BLaER1 (cell line): ENCODE measurements around the gene MAGEB3.
"Not testable (repeated sequence)": the region's sequence is repeated elsewhere in the genome, so short reads cannot be mapped to it uniquely, and the experiment has no call there.

Experiments
- H3K27ac ChIP-seq: shearing (Covaris generic); formaldehyde crosslinking; 2 replicates; pipeline ENCODE4 v1.8.1; 2022
- H3K27me3 ChIP-seq: shearing (Covaris generic); formaldehyde crosslinking; 2 replicates; pipeline ENCODE4 v1.8.1; 2022
- H3K36me3 ChIP-seq: shearing (Covaris generic); formaldehyde crosslinking; 2 replicates; pipeline ENCODE4 v1.8.1; 2022
- H3K4me1 ChIP-seq: shearing (Covaris generic); formaldehyde crosslinking; 2 replicates; pipeline ENCODE4 v1.8.1; 2022
- H3K4me2 ChIP-seq: shearing (Covaris generic); formaldehyde crosslinking; 2 replicates; pipeline ENCODE4 v1.8.1; 2022
- H3K4me3 ChIP-seq: shearing (Covaris generic); formaldehyde crosslinking; 2 replicates; pipeline ENCODE4 v1.8.1; 2022
- H3K9ac ChIP-seq: shearing (Covaris generic); formaldehyde crosslinking; 2 replicates; pipeline ENCODE4 v1.8.1; 2022
- H3K9me3 ChIP-seq: shearing (Covaris generic); formaldehyde crosslinking; 2 replicates; pipeline ENCODE4 v1.8.1; 2022
- H4K20me1 ChIP-seq: shearing (Covaris generic); formaldehyde crosslinking; 2 replicates; pipeline ENCODE4 v1.8.1; 2022
- Cebpa-rat ChIP-seq: shearing (Covaris generic); IDR thresholded peaks from 2 replicates; pipeline ENCODE4 v1.8.1; 2022

Gene MAGEB3, protein sequence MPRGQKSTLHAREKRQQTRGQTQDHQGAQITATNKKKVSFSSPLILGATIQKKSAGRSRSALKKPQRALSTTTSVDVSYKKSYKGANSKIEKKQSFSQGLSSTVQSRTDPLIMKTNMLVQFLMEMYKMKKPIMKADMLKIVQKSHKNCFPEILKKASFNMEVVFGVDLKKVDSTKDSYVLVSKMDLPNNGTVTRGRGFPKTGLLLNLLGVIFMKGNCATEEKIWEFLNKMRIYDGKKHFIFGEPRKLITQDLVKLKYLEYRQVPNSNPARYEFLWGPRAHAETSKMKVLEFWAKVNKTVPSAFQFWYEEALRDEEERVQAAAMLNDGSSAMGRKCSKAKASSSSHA

GRCh38 chrX:30230395-30230794 lies at the start of gene MAGEB3:
MAGEB3 (plus strand) TSS chrX:30230657; CDS start chrX:30235925, 5,268 bp downstream.
- 0 out of 2 replicates have a peak, but pooled peaks cover 4% of the 10 kb centered on the region for H3K9me3 ChIP-seq
- no peak within 1 kb of the TSS for H3K4me3 ChIP-seq
- no peaks in the 10 kb centered on the region for H4K20me1 ChIP-seq
- no peak within 1 kb of the TSS for H3K4me2 ChIP-seq
- H3K27me3 ChIP-seq, result no peaks in the 10 kb centered on the region
- H3K9ac ChIP-seq, result no peak within 1 kb of the TSS
- no peak within 1 kb of the TSS for H3K27ac ChIP-seq
- no peak for TF ChIP-seq Cebpa-rat
- H3K4me1 ChIP-seq, result peaks cover 13% of the 10 kb centered on the region
- no peaks in the 10 kb centered on the region for H3K36me3 ChIP-seq

- Histone ChIP-seq H4K20me1 (no peaks in the 10 kb centered on the region), H3K9me3 (no peaks in the 10 kb centered on the region), H3K9ac (no peak overlapping the region), H3K27ac (no peak overlapping the region), H3K4me3 (no peak overlapping the region), H3K4me1 (no peaks in the 10 kb centered on the region), H3K4me2 (no peak overlapping the region), H3K27me3 (no peaks in the 10 kb centered on the region), H3K36me3 (no peaks in the 10 kb centered on the region)
- no peak for TF ChIP-seq Cebpa-rat
Measured at GRCh38 chrX:30181353-30181752, 49.1 kb upstream of the MAGEB3 start.

DNA sequence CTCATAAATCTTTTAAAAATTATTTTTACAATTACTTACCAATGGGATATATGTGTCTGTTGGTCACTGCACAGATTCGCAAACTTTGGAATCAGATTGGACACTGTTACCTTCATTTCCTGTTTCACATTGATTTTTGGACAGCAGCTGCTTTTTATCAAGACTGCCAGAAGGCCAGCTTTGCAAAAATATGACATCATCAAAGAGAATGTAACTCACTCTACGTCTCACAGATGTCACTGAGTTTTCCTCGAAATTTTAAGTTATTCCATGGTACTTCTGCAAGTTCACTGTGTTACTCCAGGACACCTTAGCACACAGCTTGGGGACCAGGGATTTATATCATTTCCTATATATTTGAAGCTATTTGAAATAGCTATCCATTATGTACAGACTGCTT lies 46.9 kb upstream of the MAGEB3 start:
- no peak overlapping the region for H3K4me2 ChIP-seq
- no peaks in the 10 kb centered on the region for H3K27me3 ChIP-seq
- H3K36me3 ChIP-seq, result no peaks in the 10 kb centered on the region
- H3K4me3 ChIP-seq, result no peak overlapping the region
- no peak overlapping the region for H3K9ac ChIP-seq
- H3K27ac ChIP-seq, result no peak overlapping the region
- no peaks in the 10 kb centered on the region for H4K20me1 ChIP-seq
- H3K9me3 ChIP-seq, result no peaks in the 10 kb centered on the region
- H3K4me1 ChIP-seq, result no peaks in the 10 kb centered on the region
- TF ChIP-seq Cebpa-rat, result no peak

GRCh38 chrX:30190426-30190825 lies 40.0 kb upstream of the MAGEB3 start:
- no peaks in the 10 kb centered on the region for H3K9me3 ChIP-seq
- H3K4me2 ChIP-seq, result no peak overlapping the region
- H3K27ac ChIP-seq, result no peak overlapping the region
- H3K9ac ChIP-seq, result no peak overlapping the region
- H3K4me3 ChIP-seq, result no peak overlapping the region
- no peaks in the 10 kb centered on the region for H3K36me3 ChIP-seq
- TF ChIP-seq Cebpa-rat, result no peak
- no peaks in the 10 kb centered on the region for H3K4me1 ChIP-seq
- no peaks in the 10 kb centered on the region for H3K27me3 ChIP-seq
- H4K20me1 ChIP-seq, result no peaks in the 10 kb centered on the region

DNA sequence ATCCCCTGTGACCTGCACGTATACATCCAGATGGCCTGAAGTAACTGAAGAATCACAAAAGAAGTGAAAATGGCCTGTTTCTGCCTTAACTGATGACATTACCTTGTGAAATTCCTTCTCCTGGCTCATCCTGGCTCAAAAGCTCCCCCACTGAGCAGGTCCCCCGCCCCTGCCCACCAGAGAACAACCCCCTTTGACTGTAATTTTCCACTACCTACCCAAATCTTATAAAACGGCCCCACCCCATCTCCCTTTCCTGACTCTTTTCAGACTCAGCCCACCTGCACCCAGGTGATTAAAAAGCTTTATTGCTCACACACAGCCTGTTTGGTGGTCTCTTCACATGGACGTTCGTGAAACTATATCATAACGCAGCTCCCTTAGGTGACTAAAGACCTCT lies 36.5 kb upstream of the MAGEB3 start:
- H3K27ac ChIP-seq, H4K20me1 ChIP-seq, H3K4me2 ChIP-seq, H3K4me3 ChIP-seq, H3K9me3 ChIP-seq, H3K9ac ChIP-seq, H3K36me3 ChIP-seq, H3K4me1 ChIP-seq, H3K27me3 ChIP-seq: not testable (repeated sequence)

DNA sequence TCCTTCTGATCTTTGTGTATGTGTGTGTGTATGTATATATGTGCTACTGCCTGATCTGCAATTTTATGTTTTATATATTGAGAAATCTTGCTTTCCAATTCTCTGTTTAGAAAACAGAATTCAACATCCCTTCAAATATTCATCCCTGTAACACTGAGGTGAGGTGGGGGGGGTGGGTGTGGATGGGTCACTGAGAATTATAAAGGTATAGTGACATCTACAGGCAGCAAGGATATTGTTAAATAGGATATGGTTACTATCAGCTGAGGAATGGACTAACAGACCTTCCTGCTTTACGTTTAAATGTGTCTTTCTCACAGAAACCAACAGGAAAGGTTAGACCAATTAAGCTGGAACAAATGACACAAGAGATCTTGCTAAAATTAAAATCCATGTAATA lies 34.1 kb upstream of the MAGEB3 start:
- H3K36me3 ChIP-seq, result no peaks in the 10 kb centered on the region
- H3K4me3 ChIP-seq, result no peak overlapping the region
- H3K4me2 ChIP-seq, result no peak overlapping the region
- no peak overlapping the region for H3K9ac ChIP-seq
- H4K20me1 ChIP-seq, result no peaks in the 10 kb centered on the region
- no peak for TF ChIP-seq Cebpa-rat
- no peaks in the 10 kb centered on the region for H3K27me3 ChIP-seq
- H3K9me3 ChIP-seq, result no peaks in the 10 kb centered on the region
- H3K4me1 ChIP-seq, result no peaks in the 10 kb centered on the region
- H3K27ac ChIP-seq, result no peak overlapping the region

GRCh38 chrX:30212172-30212571 lies 18.3 kb upstream of the MAGEB3 start:
- no peak overlapping the region for H3K4me2 ChIP-seq

GRCh38 chrX:30215357-30215843 lies 15.1 kb upstream of the MAGEB3 start, which contains the start of gene MAGEB2:
MAGEB2 (plus strand) TSS chrX:30215563; CDS start chrX:30218581, 3,018 bp downstream.
- TF ChIP-seq Cebpa-rat, result no peak
- Histone ChIP-seq H3K27ac (no peak within 1 kb of the TSS), H3K4me1 (peaks cover 22% of the 10 kb centered on the region), H3K36me3 (no peaks in the 10 kb centered on the region), H3K9ac (no peak within 1 kb of the TSS), H3K4me3 (no peak within 1 kb of the TSS), H4K20me1 (no peaks in the 10 kb centered on the region), H3K27me3 (no peaks in the 10 kb centered on the region), H3K9me3 (0 out of 2 replicates have a peak, but pooled peaks cover 6% of the 10 kb centered on the region), H3K4me2 (no peak within 1 kb of the TSS)

More at GRCh38 chrX:30212172-30212571, 18.3 kb upstream of the MAGEB3 start:
- Histone ChIP-seq H3K9ac (no peak overlapping the region), H3K9me3 (0 out of 2 replicates have a peak, but pooled peaks cover 6% of the 10 kb centered on the region), H3K36me3 (no peaks in the 10 kb centered on the region), H3K4me3 (no peak overlapping the region), H3K27me3 (no peaks in the 10 kb centered on the region), H3K27ac (no peak overlapping the region), H3K4me1 (peaks cover 2% of the 10 kb centered on the region; the same call in 1 of the 2 replicates), H4K20me1 (no peaks in the 10 kb centered on the region)
- TF ChIP-seq Cebpa-rat, result no peak

DNA sequence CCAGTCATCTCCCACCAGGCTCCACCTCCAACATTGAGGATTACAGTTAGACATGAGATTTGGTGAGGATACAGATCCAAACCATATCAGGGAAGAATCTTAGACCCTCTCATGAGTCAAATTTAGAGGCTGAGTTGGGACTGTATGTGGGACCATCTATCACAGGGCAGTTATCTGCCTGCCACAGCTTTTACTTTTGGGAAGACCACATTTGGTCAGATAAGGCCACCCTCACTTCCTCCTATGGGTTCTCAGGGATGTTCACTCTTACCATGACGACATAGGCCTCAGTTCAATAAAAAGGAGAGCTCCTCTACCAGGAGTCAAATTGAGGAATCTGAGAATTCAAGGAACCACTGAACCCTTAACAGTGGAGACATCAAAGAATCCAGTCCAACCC lies 13.0 kb upstream of the MAGEB3 start:
- TF ChIP-seq Cebpa-rat, result no peak
- peak overlapping the region; percentile 53 for H3K4me2 ChIP-seq
- H3K9ac ChIP-seq, result no peak overlapping the region
- H3K4me3 ChIP-seq, result no peak overlapping the region
- 0 out of 2 replicates have a peak, but pooled peaks cover 6% of the 10 kb centered on the region for H3K9me3 ChIP-seq
- H3K27ac ChIP-seq, result no peak overlapping the region
- H3K27me3 ChIP-seq, result no peaks in the 10 kb centered on the region
- no peaks in the 10 kb centered on the region for H3K36me3 ChIP-seq
- no peaks in the 10 kb centered on the region for H4K20me1 ChIP-seq
- H3K4me1 ChIP-seq, result peaks cover 22% of the 10 kb centered on the region

DNA sequence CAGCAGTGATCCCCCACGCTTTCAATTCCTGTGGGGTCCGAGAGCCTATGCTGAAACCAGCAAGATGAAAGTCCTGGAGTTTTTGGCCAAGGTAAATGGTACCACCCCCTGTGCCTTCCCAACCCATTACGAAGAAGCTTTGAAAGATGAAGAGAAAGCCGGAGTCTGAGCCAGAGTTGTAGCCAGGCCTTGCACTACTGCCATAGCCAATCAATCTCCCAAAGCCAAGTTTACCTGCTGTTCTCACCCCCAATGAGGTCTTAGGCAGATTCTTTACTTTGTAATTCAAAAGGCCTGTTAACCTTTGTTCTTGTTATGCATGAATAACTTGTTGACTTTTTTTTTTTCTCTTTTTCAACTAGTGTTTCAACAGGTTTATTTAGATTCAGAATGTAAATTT lies 11.1 kb upstream of the MAGEB3 start:
- Histone ChIP-seq H3K9ac (no peak overlapping the region), H4K20me1 (no peaks in the 10 kb centered on the region), H3K27me3 (no peaks in the 10 kb centered on the region), H3K36me3 (no peaks in the 10 kb centered on the region), H3K4me2 (no peak overlapping the region), H3K4me1 (peaks cover 22% of the 10 kb centered on the region), H3K9me3 (0 out of 2 replicates have a peak, but pooled peaks cover 6% of the 10 kb centered on the region), H3K27ac (no peak overlapping the region), H3K4me3 (no peak overlapping the region)
- TF ChIP-seq Cebpa-rat, result no peak
